ENCODE data around the gene CEP152. TPM values are rescaled to one million over a fixed set of nuclear protein-coding genes. Genes with fewer than 3 reads are reported as not detected.

Gene CEP152
- total RNA-seq, 4 donors from 2014 or later = 0.51 to 2.4 (median 1.4) TPM

DNA sequence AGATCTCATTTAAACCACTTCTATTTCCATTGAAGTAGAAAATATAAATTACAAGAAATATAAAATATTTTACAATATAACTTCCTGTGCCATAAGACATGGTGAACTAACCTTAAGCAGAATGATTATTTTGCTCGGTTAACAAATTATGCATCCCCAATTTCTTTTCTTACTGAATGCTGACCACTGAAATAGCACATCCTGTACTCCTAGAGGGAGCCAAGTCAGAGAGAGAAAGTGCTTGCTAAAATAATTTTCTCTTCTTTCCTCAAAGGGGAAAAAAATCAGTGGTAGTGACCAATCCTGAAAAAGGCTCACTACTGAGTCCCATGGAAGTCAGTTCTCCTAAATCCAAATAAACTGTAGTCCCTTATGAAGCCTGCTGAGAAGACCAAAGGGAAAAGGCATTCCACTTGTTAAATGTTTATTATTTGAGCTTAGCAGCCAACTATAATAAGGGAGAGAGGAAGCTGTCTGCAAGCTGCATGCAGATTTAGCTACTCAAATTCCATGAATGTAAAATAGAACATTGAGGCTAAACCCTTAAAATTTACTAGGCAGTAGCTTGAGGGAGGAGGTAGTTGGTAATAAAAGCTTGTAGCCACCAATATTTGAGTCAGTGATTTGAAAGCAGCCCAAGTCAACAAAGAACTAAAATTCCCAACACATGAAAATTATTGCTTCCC, 33.1 kb downstream of the CEP152 start:
- DNase-seq (no peak), ATAC-seq (no peak)
- H3K27ac ChIP-seq = no peak overlapping the region
- in situ Hi-C loops (cut with MboI; ENCODE audit: low sequenced_read_pairs in 4 of 4) (no loop called here), intact Hi-C loops (cut with DNase I; ENCODE audit: low total_unique reads) (no loop called here)
- no peak for TF ChIP-seq POLR2A (IDR thresholded peaks at IDR 0.05)
- TF ChIP-seq, protein P1, sequence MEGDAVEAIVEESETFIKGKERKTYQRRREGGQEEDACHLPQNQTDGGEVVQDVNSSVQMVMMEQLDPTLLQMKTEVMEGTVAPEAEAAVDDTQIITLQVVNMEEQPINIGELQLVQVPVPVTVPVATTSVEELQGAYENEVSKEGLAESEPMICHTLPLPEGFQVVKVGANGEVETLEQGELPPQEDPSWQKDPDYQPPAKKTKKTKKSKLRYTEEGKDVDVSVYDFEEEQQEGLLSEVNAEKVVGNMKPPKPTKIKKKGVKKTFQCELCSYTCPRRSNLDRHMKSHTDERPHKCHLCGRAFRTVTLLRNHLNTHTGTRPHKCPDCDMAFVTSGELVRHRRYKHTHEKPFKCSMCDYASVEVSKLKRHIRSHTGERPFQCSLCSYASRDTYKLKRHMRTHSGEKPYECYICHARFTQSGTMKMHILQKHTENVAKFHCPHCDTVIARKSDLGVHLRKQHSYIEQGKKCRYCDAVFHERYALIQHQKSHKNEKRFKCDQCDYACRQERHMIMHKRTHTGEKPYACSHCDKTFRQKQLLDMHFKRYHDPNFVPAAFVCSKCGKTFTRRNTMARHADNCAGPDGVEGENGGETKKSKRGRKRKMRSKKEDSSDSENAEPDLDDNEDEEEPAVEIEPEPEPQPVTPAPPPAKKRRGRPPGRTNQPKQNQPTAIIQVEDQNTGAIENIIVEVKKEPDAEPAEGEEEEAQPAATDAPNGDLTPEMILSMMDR (IDR thresholded peaks at IDR 0.05 in 4 of 5, conservative IDR thresholded peaks at IDR 0.05 in 1 of 5) = no peak
- H3K27me3 ChIP-seq = no peaks in the 10 kb centered on the region
- peaks cover 0 to 7% of the 10 kb centered on the region in 2 donors for H3K36me3 ChIP-seq
- no peaks in the 10 kb centered on the region for H3K4me1 ChIP-seq
- no peak overlapping the region for H3K4me3 ChIP-seq
- no peaks in the 10 kb centered on the region for H3K9me3 ChIP-seq

DNA sequence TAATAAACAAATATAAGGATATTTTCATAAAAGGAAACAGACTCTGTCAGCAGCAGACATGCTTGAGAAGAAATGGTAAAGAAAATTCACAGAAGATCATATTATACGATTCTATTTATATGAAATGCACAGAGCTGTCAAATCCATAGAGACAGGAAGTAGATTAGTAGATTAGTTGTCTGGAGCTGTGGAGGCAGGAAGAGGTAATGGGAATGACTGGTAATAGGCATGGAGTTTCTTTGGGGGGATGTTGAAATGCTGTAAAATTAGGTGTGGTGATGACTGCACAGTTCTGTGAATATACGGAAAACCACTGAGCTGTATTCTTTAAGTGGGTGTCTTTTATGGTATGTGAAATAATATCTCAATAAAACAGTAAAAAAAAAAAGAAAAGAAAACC, 35.3 kb downstream of the CEP152 start:
- H3K9me3 ChIP-seq = no peaks in the 10 kb centered on the region
- H3K27ac ChIP-seq = no peak overlapping the region
- H3K36me3 ChIP-seq = no peaks in the 10 kb centered on the region
- TF ChIP-seq POLR2A (IDR thresholded peaks at IDR 0.05) = no peak
- TF ChIP-seq, protein P1 (IDR thresholded peaks at IDR 0.05 in 4 of 5, conservative IDR thresholded peaks at IDR 0.05 in 1 of 5) = no peak
- H3K27me3 ChIP-seq = no peaks in the 10 kb centered on the region
- in situ Hi-C loops (cut with MboI; ENCODE audit: low sequenced_read_pairs in 4 of 4) (no loop called here), intact Hi-C loops (cut with DNase I; ENCODE audit: low total_unique reads) (no loop called here)
- ATAC-seq (no peak), DNase-seq (no peak)
- no peak overlapping the region for H3K4me3 ChIP-seq
- no peaks in the 10 kb centered on the region for H3K4me1 ChIP-seq

DNA sequence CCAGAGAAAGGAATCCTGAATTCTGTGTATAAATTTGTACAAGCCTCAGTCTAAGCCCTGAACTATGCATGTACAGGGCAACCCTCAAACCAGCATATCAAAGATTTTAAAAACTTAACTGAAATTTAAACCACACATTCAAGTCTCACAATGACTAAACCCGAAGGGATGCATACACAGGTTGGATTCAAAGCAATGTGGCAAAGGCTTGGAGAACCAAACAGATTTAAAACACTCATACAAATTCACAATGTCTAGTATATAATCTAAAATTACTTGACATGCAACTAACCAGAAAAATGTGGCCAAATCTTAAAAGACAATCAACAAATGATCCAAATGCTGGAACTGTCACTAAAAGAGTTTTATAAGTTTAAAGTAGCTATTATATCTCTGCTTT, 36.4 kb downstream of the CEP152 start:
- Histone ChIP-seq H3K4me1 (no peaks in the 10 kb centered on the region), H3K9me3 (no peaks in the 10 kb centered on the region), H3K27me3 (no peaks in the 10 kb centered on the region), H3K4me3 (no peak overlapping the region), H3K27ac (no peak overlapping the region), H3K36me3 (no peaks in the 10 kb centered on the region)
- TF ChIP-seq POLR2A (IDR thresholded peaks at IDR 0.05) = no peak
- TF ChIP-seq, protein P1 (IDR thresholded peaks at IDR 0.05 in 4 of 5, conservative IDR thresholded peaks at IDR 0.05 in 1 of 5) = no peak
- ATAC-seq = no peak
- intact Hi-C loops (cut with DNase I; ENCODE audit: low total_unique reads) = no loop called here
- no peak for DNase-seq
- in situ Hi-C loops (cut with MboI; ENCODE audit: low sequenced_read_pairs in 4 of 4) = no loop called here

DNA sequence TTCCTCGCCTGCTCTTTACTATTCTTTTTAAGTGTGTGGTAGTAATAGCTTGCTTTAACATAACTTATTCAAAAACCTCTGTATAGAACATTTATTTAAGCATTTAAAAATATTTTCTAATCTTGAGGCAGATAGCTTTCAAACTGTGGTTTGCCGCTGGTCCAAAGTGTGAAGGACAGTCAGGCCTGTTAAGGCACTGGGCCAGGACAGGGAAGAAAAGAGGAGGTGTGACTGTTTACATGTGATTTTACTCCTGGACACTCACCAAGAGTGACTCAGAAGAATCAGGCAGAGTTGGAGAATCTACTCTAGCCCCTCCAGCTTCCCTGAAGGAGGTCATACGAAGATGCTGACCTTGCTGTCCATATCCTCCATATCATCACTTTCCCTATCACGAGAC, 44.7 kb downstream of the CEP152 start:
- Histone ChIP-seq H3K9me3 (no peaks in the 10 kb centered on the region), H3K27me3 (no peaks in the 10 kb centered on the region), H3K36me3 (no peaks in the 10 kb centered on the region), H3K27ac (no peak overlapping the region), H3K4me3 (no peak overlapping the region), H3K4me1 (no peaks in the 10 kb centered on the region)
- intact Hi-C loops (cut with DNase I; ENCODE audit: low total_unique reads) = no loop called here
- TF ChIP-seq POLR2A (IDR thresholded peaks at IDR 0.05) = no peak
- in situ Hi-C loops (cut with MboI; ENCODE audit: low sequenced_read_pairs in 4 of 4) = no loop called here
- ATAC-seq (no peak), DNase-seq (no peak)

DNA sequence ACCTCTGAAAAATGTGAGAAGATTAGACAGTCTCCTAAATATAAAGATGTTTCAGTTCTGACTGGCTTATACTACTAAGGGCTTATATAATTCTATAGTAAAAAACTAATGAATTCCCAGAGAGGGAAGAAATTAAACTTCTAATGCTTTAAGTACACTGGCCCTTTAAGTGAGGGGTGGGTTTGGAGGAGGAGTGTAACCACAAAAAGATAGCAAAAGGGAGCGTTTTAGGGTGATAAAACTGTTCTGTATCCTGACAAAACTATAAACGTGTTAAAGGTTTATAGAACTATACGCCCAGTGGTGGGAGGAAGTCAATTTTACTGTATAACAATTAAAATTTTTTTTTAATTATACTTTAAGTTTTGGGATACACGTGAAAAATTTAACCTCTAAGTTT, 45.8 kb downstream of the CEP152 start:
- ATAC-seq (no peak), DNase-seq (no peak)
- Histone ChIP-seq H3K4me1 (no peaks in the 10 kb centered on the region), H3K27ac (no peak overlapping the region), H3K27me3 (no peaks in the 10 kb centered on the region), H3K4me3 (no peak overlapping the region), H3K36me3 (no peaks in the 10 kb centered on the region), H3K9me3 (no peaks in the 10 kb centered on the region)
- intact Hi-C loops (cut with DNase I; ENCODE audit: low total_unique reads) (no loop called here), in situ Hi-C loops (cut with MboI; ENCODE audit: low sequenced_read_pairs in 4 of 4) (no loop called here)
- TF ChIP-seq, protein P1 (IDR thresholded peaks at IDR 0.05 in 4 of 5, conservative IDR thresholded peaks at IDR 0.05 in 1 of 5) = no peak
- TF ChIP-seq POLR2A (IDR thresholded peaks at IDR 0.05) = no peak

Measured in gastrocnemius medialis (tissue), 4 donors.